Pancreas (tissue), 10 donors: ENCODE results near the gene TGFB3. TPM values are rescaled to one million over a fixed set of nuclear protein-coding genes. Genes with fewer than 3 reads are reported as not detected.

ENCODE experiments used
- ATAC-seq, 4 donors: fragments of 200-7000 bp; cut with Tn5 transposase; one replicate each; pipeline versions ENCODE4 v1.8.0 to v1.9.1; 2020; ENCODE audit warnings: mild to moderate bottlenecking in 4 of 4, moderate library complexity in 4 of 4
- DNase-seq, 6 donors: peaks; one replicate each; pipeline ENCODE4 v3.0.0-alpha.2; 2020
- FAIRE-seq: peaks from 2 replicates; lab custom pipeline; 2012; peaks lifted over from hg19 to GRCh38; lab: Jason Lieb, UNC
- H3K27ac ChIP-seq, 4 donors: fragments of 200-600 bp; sonication (generic); 1 replicate in 3 of 4; 2 replicates in 1 of 4; pipeline versions ENCODE4 v1.5.0 to v1.8.0; 2020
- H3K27me3 ChIP-seq, 4 donors: fragments of 200-600 bp; one replicate each; pipeline ENCODE4 v1.8.0; 2021
- H3K36me3 ChIP-seq, 3 donors: fragments of 200-600 bp; sonication (generic) in 1 of 3; one replicate each; pipeline versions ENCODE4 v1.5.0 to v1.8.0; 2020 to 2021
- H3K4me1 ChIP-seq, 3 donors: fragments of 200-600 bp; one replicate each; pipeline ENCODE4 v1.8.0; 2021
- H3K4me3 ChIP-seq, 4 donors: fragments of 200-600 bp; sonication (generic) in 2 of 4; one replicate each; pipeline versions ENCODE4 v1.5.0 to v1.8.0; 2020 to 2021
- H3K9me3 ChIP-seq, 4 donors: fragments of 200-600 bp; one replicate each; pipeline ENCODE4 v1.8.0; 2021
- CTCF ChIP-seq, 4 donors: fragments of 200-600 bp; sonication (generic) in 3 of 4; IDR thresholded peaks; one replicate each; pipeline versions ENCODE4 v1.5.0 to v1.8.0; 2021; ENCODE audit warnings: antibody characterized with exemption in 4 of 4
- WGBS, 2 donors: extraction: QIAGEN DNeasy Blood & Tissue Kit; methylation state at CpG; one replicate each; pipeline ENCODE4 v1.1.7; 2013; 5-methylcytosine and 5-hydroxymethylcytosine counted together
- intact Hi-C, 3 donors: fragments of 100-400 bp; cut with DNase I; formaldehyde crosslinking; loops; one replicate each; pipeline versions ENCODE4 v1.11.1 to v1.14.2; 2022
- polyA plus RNA-seq, 2 donors: library from polyadenylated mRNA; stranded (reverse); fragments of 200-250 nt; gene quantifications; one replicate each; pipeline ENCODE4 v1.2.3, GENCODE V29; 2013
- total RNA-seq, 6 donors: library from RNA; stranded (reverse); fragmentation: NEBNext Ultra II Directional in 4 of 6; extraction: Animal tissue kit (Norgen Biotek cat#: 25700) in 4 of 6; gene quantifications; one replicate each; pipeline versions ENCODE4 v1.2.1 to v1.2.4, GENCODE V29; 2021 to 2023
- donor health status: healthy with polysubstance abuse.
- donor health status: DM: no; HTN: no; CAD: no; lungs with moderate emphysema.
- donor health status: DM: no; HTN: no; CAD: no.
- donor health status: control.
- donor health status: control.
- donor health status: Bipolar disorder and iron deficiency.
- donor health status: DM: yes; HTN: yes; CAD: no.
- donor health status: DM: no; HTN: no; CAD: no.
- donor health status: DM: no; HTN: no; CAD: no.
- donor health status: DM: yes; HTN: yes; CAD: no.

The TGFB3 gene
- total and polyA plus RNA-seq, 8 donors, result 11.6 to 57.2 (median 31.6) TPM

DNA sequence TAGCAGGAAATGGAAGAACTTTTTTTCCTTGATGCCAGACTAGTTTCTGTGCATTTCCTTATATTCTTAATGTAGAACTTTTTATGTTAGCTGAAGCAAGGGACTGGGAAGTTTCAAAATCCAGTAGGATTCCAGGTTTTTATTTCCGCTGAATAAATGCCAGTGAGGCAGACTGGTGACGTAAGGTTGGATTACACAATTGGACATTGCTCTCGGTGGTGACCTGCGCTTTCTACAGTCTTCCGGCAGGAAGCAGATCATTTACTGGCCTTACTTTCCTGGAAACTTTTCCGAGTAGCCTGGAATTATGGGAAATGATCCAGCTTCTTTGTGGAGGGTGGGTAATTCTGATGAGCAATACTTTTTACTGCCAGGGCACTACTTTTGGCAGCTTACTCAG lies 7.3 kb upstream of the TGFB3 start:
- Histone ChIP-seq H3K36me3 (peaks cover 0 to 18% (median 0%) of the 10 kb centered on the region in 3 donors), H3K4me1 (peaks cover 11 to 13% (median 12%) of the 10 kb centered on the region in 3 donors), H3K27ac (peak overlapping the region in 2 of 4 donors; percentile 10 to 39), H3K27me3 (no peaks in the 10 kb centered on the region), H3K9me3 (no peaks in the 10 kb centered on the region), H3K4me3 (no peak overlapping the region)
- intact Hi-C loops, result no loop called here
- no peak for DNase-seq
- WGBS, 2 donors, result 81 to 83% methylated on average over 6 of the region's 6 CpGs
- no peak for ATAC-seq
- no peak for FAIRE-seq
- TF ChIP-seq CTCF (IDR thresholded peaks at IDR 0.05), result no peak

- no peak for TF ChIP-seq CTCF (IDR thresholded peaks at IDR 0.05)
- FAIRE-seq (no peak), DNase-seq (no peak), ATAC-seq (no peak)
- H3K9me3 ChIP-seq, result no peaks in the 10 kb centered on the region
- H3K27ac ChIP-seq, result no peak overlapping the region
- 70 to 84% methylated on average over 3 of the region's 3 CpGs for WGBS, 2 donors
- intact Hi-C loops, result no loop called here
- H3K4me1 ChIP-seq, result peaks cover 15 to 24% (median 22%) of the 10 kb centered on the region in 3 donors
- H3K27me3 ChIP-seq, result no peaks in the 10 kb centered on the region
- H3K36me3 ChIP-seq, result peaks cover 0 to 10% (median 0%) of the 10 kb centered on the region in 3 donors
- no peak overlapping the region for H3K4me3 ChIP-seq
These were observed 5.6 kb upstream of the TGFB3 start for GRCh38 chr14:75987201-75987970.

- Histone ChIP-seq H3K9me3 (no peaks in the 10 kb centered on the region), H3K27me3 (no peaks in the 10 kb centered on the region), H3K4me1 (peaks cover 15 to 24% (median 22%) of the 10 kb centered on the region in 3 donors), H3K36me3 (peaks cover 0 to under 1% (median 0%) of the 10 kb centered on the region in 3 donors), H3K27ac (peak overlapping the region in 2 of 4 donors; percentile 57 to 75), H3K4me3 (peak overlapping the region; percentile 82 to 95 (median 92))
- WGBS, 2 donors, result 6 to 8% methylated on average over 6 of the region's 6 CpGs
- DNase-seq (no peak), FAIRE-seq (no peak), ATAC-seq (no peak)
- no peak for TF ChIP-seq CTCF (IDR thresholded peaks at IDR 0.05)
- intact Hi-C loops, result no loop called here
These were observed 4.6 kb upstream of the TGFB3 start for GRCh38 chr14:75986439-75986765.

DNA sequence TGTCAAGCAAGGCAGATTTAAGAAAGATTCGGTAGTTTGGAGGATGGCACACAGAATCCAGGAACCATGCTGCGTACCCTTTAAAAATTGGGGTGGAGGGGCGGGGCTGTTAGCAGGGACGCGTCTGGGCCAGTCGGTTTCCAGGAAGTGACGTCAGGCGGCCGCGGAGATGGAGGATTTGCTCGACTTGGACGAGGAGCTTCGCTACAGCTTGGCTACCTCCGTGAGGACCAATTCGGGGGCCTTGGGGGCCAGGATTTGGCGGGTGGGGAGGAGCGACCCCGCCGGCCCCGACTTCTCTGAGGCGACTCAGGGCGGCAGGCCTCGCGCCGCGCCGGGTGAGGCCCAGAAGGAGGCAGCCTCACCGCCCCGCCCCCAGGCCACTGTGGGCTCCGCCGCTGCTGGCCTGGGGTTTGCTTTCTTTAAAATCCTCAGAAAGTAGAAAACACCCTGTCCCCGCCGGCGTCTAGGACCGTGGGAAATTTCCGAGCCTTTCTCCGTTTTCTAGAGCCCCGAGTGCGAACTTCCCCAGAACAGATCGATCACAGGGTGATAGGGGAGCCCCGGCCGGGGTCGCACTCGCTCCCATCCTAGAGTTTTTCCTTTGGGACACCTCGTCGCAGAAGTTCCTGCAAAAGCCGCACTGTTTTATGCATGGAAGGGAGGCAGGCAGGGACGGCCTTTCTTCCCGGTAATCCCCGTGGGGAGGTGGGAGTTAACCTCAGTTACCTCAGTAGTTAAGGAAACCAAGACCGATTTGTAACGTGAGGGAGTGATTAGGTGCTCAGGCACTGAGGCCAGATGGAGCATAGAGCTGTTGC lies 4.0 kb upstream of the TGFB3 start, which contains the start of gene IFT43:
Gene IFT43, plus strand, starts transcription at position 146 of the 821 bp plus-strand sequence. Its CDS starts 24 bp downstream, at position 170.
- TF ChIP-seq CTCF (IDR thresholded peaks at IDR 0.05), result no peak
- FAIRE-seq (no peak), ATAC-seq (peak; percentile 44 to 68 (median 61)), DNase-seq (peak; percentile 84 to 93 (median 90))
- 0% methylated on average over 51 to 52 of the region's 52 CpGs for WGBS, 2 donors
- Histone ChIP-seq H3K27me3 (no peaks in the 10 kb centered on the region), H3K27ac (peak within 1 kb of the TSS; percentile 43 to 75 (median 60)), H3K36me3 (no peaks in the 10 kb centered on the region), H3K4me3 (peak within 1 kb of the TSS; percentile 82 to 95 (median 92)), H3K9me3 (no peaks in the 10 kb centered on the region), H3K4me1 (peaks cover 15 to 24% (median 22%) of the 10 kb centered on the region in 3 donors)
- intact Hi-C loops, result no loop called here
